Brain microvascular endothelial cell (primary cell): Measurements from ENCODE around the gene ANO4.

Experiments used
- DNase-seq: peaks from one replicate; pipeline ENCODE4 v3.0.0-alpha.2; 2020
- H3K27ac ChIP-seq: fragments of 250-450 bp; sonication (Bioruptor Pico); 2 replicates; pipeline ENCODE4 v1.5.1; 2020; ENCODE audit warnings: mild to moderate bottlenecking, moderate library complexity
- H3K27me3 ChIP-seq: fragments of 250-450 bp; sonication (Bioruptor Pico); replicated peaks from 2 replicates; pipeline ENCODE4 v1.5.1; 2020; ENCODE audit warnings: mild to moderate bottlenecking
- H3K36me3 ChIP-seq: fragments of 250-450 bp; sonication (Bioruptor Pico); replicated peaks from 2 replicates; pipeline ENCODE4 v1.5.1; 2020; ENCODE audit warnings: mild to moderate bottlenecking
- H3K4me3 ChIP-seq: 2 replicates; pipeline ENCODE4 v1.5.1; 2011; ENCODE audit warnings: low read depth, mild to moderate bottlenecking, control low read depth, low read length, moderate library complexity
- in situ Hi-C: cut with HindIII; loops from 2 replicates; pipeline ENCODE4 v1.10.0; 2017; ENCODE audit warnings: low sequenced_read_pairs, low pct_ligation_motif_present
- TF ChIP-seq, protein P1 (sequence below): IDR thresholded peaks from 2 replicates; pipeline ENCODE4 v1.5.1; 2011; ENCODE audit warnings: low read depth, mild to moderate bottlenecking, moderate library complexity, low read length, control low read depth, inconsistent platforms; ENCODE audit errors: missing control alignments

The ANO4 gene

DNA sequence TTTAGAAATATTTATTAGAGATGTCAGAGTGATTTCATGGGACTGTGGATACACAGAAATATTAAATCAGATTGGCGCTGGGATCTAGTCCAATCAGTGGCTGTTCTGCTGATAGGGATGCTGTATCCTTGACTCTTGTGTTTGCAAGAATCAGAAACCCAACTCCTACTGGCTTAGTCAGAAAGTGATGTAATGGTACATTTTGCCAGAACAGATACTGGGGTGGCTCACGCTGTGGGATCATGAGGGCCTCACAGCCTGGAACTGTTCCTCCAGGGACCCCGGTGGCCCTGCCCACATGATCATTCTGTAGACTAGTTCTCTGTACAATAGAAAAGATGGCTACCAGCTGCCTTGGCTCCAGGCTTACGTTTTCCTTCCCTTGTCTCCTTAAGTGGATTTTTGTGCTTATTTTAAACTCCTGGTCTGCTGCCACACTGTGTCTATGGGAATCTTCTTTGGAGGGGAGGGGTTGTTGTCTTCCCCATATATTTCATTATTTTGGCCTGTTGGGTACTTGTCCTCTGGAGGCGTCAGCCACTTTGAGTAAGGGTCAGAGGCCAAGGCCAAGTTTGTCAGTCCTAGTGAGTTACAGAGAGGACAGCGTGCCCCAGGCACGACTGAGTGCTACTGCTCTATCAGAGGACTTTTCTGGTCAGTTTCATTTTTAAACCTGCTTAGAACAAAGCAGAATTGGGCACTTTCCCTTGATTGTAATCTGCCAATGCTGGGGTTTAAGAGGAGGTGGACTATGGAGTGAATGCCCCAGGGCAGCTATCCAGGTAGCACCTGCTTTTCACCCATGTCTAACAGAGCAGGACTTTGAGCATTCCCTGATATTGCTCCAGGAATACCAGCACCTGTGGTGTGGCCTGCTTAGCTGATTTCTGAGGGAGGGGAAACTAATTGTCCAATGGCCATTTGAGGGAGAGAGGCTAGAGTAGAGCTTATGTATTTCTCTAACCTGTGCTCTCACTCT is 251.2 kb downstream of the ANO4 start:
- in situ Hi-C loops: no loop called here
- TF ChIP-seq, protein P1, sequence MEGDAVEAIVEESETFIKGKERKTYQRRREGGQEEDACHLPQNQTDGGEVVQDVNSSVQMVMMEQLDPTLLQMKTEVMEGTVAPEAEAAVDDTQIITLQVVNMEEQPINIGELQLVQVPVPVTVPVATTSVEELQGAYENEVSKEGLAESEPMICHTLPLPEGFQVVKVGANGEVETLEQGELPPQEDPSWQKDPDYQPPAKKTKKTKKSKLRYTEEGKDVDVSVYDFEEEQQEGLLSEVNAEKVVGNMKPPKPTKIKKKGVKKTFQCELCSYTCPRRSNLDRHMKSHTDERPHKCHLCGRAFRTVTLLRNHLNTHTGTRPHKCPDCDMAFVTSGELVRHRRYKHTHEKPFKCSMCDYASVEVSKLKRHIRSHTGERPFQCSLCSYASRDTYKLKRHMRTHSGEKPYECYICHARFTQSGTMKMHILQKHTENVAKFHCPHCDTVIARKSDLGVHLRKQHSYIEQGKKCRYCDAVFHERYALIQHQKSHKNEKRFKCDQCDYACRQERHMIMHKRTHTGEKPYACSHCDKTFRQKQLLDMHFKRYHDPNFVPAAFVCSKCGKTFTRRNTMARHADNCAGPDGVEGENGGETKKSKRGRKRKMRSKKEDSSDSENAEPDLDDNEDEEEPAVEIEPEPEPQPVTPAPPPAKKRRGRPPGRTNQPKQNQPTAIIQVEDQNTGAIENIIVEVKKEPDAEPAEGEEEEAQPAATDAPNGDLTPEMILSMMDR: no peak
- H3K27me3 ChIP-seq: no peaks in the 10 kb centered on the region
- no peaks in the 10 kb centered on the region for H3K36me3 ChIP-seq
- H3K27ac ChIP-seq: no peak overlapping the region
- H3K4me3 ChIP-seq: no peak overlapping the region
- no peak for DNase-seq

DNA sequence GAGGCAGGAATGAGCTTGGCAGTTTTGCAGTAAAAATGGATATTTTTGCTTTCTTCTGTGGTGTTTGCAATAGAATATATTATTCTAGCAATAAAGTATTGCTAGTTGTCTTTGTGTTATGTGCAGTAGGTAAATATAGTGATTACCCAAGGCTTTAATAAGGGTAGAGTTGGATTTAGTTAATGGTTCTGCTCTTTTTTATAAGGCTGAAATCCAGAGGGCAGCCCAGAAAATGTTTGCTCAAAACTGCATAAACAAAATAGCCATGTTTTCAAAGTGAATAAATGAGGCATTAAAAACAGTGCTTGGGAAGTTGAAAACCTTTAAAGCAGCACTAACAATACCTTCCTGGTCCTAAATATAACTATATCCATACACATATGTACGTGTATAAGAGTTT is 253.1 kb downstream of the ANO4 start:
- Histone ChIP-seq H3K27me3 (no peaks in the 10 kb centered on the region), H3K4me3 (no peak overlapping the region), H3K36me3 (no peaks in the 10 kb centered on the region), H3K27ac (no peak overlapping the region)
- TF ChIP-seq, protein P1: no peak
- in situ Hi-C loops: no loop called here
- no peak for DNase-seq

DNA sequence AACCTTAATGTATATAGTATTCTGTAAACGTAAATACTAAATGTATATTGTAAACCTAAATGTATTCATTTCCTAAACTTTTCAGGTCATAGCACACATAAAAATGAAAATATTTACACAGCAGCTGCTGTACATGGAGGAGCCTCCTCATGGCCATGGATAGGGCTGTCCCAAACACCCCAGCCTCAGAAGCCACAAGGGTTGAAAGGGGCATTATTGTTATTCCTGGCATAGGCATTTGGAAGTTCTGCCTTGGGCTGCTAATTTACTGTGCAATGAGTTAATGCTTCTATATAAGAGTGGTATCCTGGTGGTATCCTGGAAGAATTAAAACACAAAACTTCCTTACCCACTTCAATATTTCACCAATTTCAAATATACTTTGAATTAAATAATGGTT is 256.1 kb downstream of the ANO4 start:
- Histone ChIP-seq H3K36me3 (no peaks in the 10 kb centered on the region), H3K27me3 (no peaks in the 10 kb centered on the region), H3K27ac (no peak overlapping the region), H3K4me3 (no peak overlapping the region)
- DNase-seq: no peak
- TF ChIP-seq, protein P1: no peak
- in situ Hi-C loops: no loop called here

DNA sequence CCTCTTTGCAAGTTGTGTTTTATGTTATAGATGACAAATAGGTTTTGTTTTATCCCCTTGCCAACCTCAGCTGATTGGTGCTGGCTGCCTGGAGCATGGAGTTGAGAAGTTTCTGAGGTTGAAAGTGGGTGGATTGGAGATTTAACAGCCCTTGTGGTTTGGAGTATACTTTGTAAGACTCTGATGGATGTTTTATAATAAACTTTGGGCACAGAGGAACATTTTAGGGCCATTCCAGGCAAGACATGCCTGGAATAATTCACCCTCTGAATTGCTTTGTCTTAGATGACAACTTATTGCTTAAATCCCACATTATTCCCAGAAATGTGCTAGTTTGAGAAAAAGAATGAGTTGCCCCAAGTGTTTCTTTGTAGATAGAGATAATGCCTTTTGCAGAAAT is 256.6 kb downstream of the ANO4 start:
- H3K4me3 ChIP-seq: no peak overlapping the region
- in situ Hi-C loops: no loop called here
- no peak for DNase-seq

DNA sequence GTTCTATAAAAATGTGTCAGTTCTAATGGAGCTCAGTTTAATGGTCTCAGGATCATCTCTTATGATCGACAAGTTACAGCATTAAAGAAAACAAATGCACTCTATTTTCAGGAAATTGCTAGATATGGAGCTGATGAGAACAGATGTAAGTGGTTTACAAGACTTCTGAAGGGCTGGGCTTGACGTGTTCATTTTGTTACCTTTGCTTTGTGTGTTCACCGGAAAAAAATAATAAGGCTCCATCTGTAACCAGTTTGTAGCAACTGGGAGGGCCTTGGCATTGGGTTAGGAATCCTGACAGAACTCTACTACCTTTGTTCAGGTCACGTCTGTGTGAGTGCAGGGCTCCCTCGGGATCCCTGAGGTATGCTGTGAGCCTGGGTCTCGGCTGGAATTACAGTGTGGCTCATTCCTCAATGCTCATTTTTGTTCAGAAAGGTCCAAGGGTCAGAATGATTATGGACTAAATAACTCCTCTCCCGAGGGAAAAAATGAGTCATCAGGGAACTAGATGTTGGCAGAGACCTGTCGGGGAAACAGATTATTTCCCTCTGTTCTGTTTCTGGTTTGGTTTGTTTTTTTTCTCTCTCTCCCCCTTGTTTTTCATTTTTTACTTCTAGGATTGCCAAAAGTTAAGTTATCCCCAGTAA is 257.4 kb downstream of the ANO4 start:
- peak; percentile 16 for DNase-seq
- TF ChIP-seq, protein P1: no peak
- no peaks in the 10 kb centered on the region for H3K36me3 ChIP-seq
- no peaks in the 10 kb centered on the region for H3K27me3 ChIP-seq
- H3K4me3 ChIP-seq: no peak overlapping the region
- in situ Hi-C loops: no loop called here
- H3K27ac ChIP-seq: no peak overlapping the region

More for the DNA sequence above, 256.6 kb downstream of the ANO4 start:
- TF ChIP-seq, protein P1: no peak
- H3K27me3 ChIP-seq: no peaks in the 10 kb centered on the region
- no peak overlapping the region for H3K27ac ChIP-seq
- H3K36me3 ChIP-seq: no peaks in the 10 kb centered on the region
